HG03354 (cell line): ENCODE data around the gene PSMB3.

ENCODE experiments used
- ATAC-seq: cut with Tn5 transposase; IDR thresholded peaks from one replicate; pipeline ENCODE4 v1.9.1; 2021; ENCODE audit warnings: mild to moderate bottlenecking; ENCODE audit not compliant: unreplicated experiment, poor library complexity, severe bottlenecking

Gene PSMB3

DNA sequence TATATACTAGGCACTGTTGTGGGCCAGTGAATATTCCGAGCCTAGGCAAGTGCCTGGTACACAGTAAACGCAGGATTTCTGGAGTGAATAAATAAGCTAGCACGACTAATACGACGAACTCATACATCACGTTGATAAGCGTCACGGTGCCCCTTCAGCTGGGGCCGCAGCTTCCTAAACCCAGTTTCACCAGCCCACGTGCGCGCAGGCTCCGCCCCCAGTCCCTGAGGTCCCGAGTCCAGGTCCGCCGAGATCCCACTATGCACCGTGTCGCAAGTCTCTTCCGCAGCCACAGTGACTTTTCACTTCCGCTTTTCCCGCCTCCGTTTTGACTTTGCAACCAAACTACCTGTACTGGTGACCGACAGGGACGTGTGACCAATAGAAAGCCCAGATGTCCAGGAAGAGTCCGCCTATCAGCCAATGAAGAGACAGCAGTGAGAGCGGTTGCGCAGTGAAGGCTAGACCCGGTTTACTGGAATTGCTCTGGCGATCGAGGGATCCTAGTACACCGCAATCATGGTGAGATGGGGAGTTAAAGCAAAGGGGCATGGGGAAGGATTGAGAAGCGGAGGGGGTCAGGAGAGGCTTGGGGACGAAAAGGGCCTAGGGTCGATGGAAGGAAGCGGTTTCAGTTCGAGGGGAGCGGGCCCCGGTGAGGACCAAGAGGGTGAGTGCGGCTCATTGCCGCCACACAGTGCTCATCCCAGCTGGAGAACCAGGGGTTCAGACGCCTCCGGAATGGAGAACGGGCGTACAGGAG lies at the start of gene PSMB3:
PSMB3 (plus strand) TSS at position 434 of the 763 bp plus-strand sequence; CDS start at position 520, 86 bp downstream.
- ATAC-seq = peak; percentile 77

GRCh38 chr17:38702916-38703741 lies 49.4 kb upstream of the PSMB3 start:
- ATAC-seq = peak; percentile 10

- peak; percentile 34 for ATAC-seq
Observed at GRCh38 chr17:38703742-38704605, 48.6 kb upstream of the PSMB3 start.

GRCh38 chr17:38704606-38705522 lies 47.7 kb upstream of the PSMB3 start, which contains the start of gene MLLT6:
Gene MLLT6 (plus strand): TSS chr17:38705273. CDS start chr17:38705633, 360 bp downstream.
- ATAC-seq = peak; percentile 28

DNA sequence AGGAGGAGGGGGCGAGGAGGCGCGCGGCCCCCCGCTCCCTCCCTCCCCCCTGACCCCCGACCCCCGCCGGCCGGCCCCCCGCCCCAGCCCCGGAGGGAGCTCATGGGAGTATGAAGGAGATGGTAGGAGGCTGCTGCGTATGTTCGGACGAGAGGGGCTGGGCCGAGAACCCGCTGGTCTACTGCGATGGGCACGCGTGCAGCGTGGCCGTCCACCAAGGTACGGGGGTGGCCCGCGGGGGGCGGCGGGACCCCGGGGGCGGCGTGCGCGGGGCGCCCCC lies 47.1 kb upstream of the PSMB3 start:
- ATAC-seq = no peak

DNA sequence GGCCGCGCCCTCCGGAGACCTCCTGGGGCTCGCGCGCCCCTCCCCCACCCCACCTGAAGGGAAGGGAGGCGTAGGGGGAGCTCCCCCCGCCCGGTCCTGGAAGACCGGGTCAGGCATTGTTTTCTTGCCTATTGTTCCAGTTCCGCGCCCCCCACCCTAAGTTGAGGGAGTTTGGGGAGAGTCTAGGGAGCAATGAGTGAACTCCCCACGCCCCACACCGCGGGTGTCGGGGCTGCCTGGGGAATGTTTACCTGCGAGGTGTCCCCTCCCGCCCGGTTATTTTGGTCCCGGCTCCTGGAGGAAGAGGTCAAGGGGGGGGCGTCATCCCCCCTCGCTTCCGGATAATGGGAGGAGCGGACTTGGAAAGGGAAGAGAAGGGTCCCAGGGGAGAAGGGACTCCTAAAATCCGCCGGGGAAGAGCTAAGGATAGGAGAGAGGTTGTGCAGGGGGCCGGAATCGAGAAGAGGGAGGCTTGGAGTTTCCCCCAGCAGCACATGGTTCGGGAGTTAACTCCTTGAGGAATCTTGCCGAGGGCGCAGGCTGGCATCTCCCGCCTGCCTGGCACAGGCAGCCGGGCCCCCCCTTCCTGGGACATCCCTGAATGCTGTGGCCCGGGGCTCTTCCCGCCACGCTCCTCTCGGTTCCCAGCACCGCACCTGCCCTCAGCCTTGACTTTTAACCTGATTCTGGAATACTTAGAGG lies 46.6 kb upstream of the PSMB3 start:
- ATAC-seq = no peak

DNA sequence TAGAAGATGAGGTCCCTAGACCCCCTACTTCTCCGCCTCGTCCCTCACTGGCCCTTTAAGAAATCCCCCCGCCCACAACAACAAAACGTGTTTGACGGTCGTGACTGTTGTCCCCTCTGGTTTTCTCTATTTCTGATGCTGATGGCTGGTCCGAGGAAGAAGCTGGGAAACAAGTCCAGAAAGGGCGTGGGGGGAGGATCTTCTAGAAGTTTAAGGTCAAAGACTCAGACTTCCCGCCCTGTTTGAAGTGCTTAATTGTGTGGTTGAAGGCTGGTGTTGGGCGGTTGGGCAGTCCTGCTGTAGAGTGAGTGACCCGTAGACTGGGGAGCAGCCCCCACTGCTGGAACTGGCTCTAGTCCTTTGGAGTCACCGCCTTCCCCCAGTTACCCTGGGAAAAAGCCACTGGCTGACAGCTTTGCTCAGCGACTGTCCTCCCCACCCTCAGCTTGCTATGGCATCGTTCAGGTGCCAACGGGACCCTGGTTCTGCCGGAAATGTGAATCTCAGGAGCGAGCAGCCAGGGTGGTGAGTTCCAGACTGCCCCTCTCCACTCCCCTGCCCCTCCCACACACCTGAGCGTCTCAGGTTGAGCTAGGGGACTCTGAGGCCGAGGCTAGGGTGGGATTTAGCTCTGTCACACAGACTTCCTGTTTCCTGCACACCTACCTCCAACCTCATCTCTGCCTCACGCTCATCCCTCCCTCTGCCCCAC lies 45.9 kb upstream of the PSMB3 start:
- no peak for ATAC-seq

GRCh38 chr17:38707678-38708351 lies 44.7 kb upstream of the PSMB3 start:
- ATAC-seq = no peak

GRCh38 chr17:38709104-38709820 lies 43.3 kb upstream of the PSMB3 start:
- no peak for ATAC-seq

DNA sequence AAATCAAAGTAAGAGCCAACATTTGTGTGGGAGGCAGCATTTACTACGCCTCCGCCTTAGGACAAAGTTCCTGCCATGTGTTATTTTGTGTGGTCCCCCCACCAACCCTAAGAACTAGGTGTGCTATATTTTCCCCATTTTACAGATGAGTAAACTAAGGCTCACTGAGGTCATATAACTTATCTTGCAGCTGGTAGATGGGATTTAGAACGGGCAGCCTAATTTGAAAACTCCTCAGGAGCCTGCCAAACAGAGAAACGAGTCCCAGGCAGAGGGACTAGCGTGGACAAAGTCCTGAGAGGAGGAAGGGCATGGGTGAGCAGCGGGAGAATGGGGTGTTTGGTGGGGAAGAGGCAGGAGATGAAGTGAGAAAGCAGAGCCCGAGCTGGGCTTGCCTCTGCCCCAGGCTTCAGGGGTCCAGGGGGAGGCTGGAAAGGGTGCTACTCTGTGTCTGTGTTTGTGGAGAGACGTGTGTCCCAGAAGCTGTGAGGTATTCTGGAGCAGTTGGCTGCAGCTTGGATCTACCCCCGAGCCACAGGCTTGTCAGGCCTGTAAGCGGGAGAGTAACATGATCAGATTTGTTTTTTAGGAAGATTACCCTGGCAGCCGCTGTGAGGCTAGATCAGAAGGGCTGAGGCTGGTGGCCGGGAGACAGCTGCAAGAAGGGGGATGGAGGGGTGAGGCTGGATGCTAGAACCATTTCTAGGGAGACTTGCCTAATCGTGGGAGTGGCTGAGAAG lies 42.5 kb upstream of the PSMB3 start:
- ATAC-seq = no peak

DNA sequence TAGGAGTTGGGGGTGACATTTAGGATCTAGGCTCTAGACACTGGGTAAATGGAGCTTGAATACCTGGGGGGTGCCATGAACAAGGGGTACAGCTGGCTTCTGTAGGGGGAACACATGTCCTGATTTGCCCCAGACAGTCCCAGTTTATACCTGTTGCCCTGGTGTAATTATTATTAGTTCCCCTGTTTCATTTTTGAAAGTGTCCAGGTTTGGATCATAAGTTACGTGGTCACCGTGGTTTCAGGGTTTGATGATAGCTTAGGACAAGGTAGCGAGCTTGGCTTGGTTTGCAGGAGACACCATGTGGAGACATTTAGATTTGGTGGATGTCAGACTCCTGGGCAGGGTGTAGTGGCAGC lies 42.0 kb upstream of the PSMB3 start:
- ATAC-seq = no peak

GRCh38 chr17:38710985-38711384 lies 41.6 kb upstream of the PSMB3 start:
- no peak for ATAC-seq

DNA sequence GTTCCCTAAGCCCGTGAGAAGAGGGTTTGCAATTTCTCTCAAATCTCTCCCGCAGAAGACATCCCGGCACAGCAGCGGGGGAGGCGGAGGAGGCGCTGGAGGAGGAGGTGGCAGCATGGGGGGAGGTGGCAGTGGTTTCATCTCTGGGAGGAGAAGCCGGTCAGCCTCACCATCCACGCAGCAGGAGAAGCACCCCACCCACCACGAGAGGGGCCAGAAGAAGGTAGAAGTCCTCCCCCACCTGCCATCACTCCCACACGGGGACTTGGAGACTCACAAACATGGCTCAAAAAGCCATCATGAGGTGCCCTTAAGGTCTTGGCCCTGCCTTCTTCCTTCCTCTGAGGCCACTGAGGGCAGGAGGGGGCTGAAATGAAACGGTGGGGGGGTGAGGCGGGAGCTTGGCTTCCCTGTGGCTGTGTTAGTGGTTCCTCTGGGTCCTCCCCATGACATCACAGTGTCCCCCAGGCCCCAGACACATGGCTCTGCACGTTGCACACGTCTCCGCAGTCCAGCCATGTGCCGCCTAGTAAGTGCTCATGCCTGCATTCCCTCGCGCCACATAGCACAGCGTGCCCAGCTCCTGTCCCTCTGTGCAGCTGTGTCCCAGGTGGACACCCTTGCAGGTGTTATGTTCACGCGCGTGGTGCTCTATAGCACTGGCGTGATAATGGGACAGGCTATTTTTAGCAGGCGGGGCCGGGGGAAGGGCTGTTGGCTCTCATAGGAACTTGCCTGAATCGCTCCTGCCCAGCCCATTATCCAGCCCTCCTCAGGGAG lies 40.6 kb upstream of the PSMB3 start:
- no peak for ATAC-seq

GRCh38 chr17:38712593-38712992 lies 39.9 kb upstream of the PSMB3 start:
- no peak for ATAC-seq

- no peak for ATAC-seq
Observed at GRCh38 chr17:38713456-38714075, 39.0 kb upstream of the PSMB3 start.
